ENCODE measurements around the gene GFER. TPM values are rescaled to one million over a fixed set of nuclear protein-coding genes. Genes with fewer than 3 reads are reported as not detected.
"Not testable (repeated sequence)": the region's sequence is repeated elsewhere in the genome, so short reads cannot be mapped to it uniquely, and the experiment has no call there.

The GFER gene
- total RNA-seq, 1 donor from 2014 or later, result 19.7 TPM

GRCh38 chr16:1950047-1950446 lies 33.9 kb upstream of the GFER start:
- H3K9me3 Mint-ChIP-seq (ENCODE audit: low read depth), result no peaks in the 10 kb centered on the region
- no peak overlapping the region for H3K4me3 Mint-ChIP-seq (ENCODE audit: unreplicated experiment)
- DNase-seq (ENCODE audit: low spot score), result no peak
- TF ChIP-seq CTCF (IDR thresholded peaks at IDR 0.05), result no peak
- no peaks in the 10 kb centered on the region for H3K36me3 Mint-ChIP-seq (ENCODE audit: low read depth)
- H3K27me3 Mint-ChIP-seq (ENCODE audit: low read depth), result no peaks in the 10 kb centered on the region
- no peak overlapping the region for H3K27ac Mint-ChIP-seq (ENCODE audit: unreplicated experiment)
- H3K4me1 Mint-ChIP-seq (ENCODE audit: low read depth), result no peaks in the 10 kb centered on the region

GRCh38 chr16:1950559-1950958 lies 33.4 kb upstream of the GFER start:
- no peak overlapping the region for H3K27ac Mint-ChIP-seq (ENCODE audit: unreplicated experiment)
- DNase-seq (ENCODE audit: low spot score), result no peak
- H3K4me3 Mint-ChIP-seq (ENCODE audit: unreplicated experiment), result no peak overlapping the region
- H3K27me3 Mint-ChIP-seq (ENCODE audit: low read depth), result no peaks in the 10 kb centered on the region
- H3K9me3 Mint-ChIP-seq (ENCODE audit: low read depth), result no peaks in the 10 kb centered on the region
- H3K36me3 Mint-ChIP-seq (ENCODE audit: low read depth), result no peaks in the 10 kb centered on the region
- no peak for TF ChIP-seq CTCF (IDR thresholded peaks at IDR 0.05)
- H3K4me1 Mint-ChIP-seq (ENCODE audit: low read depth), result no peaks in the 10 kb centered on the region

DNA sequence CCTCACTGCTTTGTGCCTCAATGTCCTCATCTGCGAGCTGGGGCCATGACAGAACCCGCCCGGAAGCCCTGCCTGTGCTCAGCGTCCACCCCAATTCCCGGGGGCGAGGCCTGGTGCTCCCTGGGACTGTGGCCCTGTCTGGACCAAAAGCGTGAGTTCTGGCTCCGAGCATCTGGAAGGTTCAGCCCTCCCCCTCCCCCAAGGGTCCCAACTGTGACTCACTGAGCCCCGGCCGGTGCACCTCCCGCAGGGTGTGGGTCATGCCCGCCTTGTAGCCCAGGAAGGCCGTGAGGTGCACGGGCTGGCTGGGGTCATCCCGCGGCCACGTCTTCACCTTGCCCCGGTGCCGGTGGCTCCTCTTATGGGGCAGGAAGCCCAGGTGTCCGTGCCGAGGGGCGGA lies 30.3 kb upstream of the GFER start:
- no peaks in the 10 kb centered on the region for H3K4me1 Mint-ChIP-seq (ENCODE audit: low read depth)
- peak; percentile 85 for DNase-seq (ENCODE audit: low spot score)
- H3K36me3 Mint-ChIP-seq (ENCODE audit: low read depth), result no peaks in the 10 kb centered on the region
- no peaks in the 10 kb centered on the region for H3K27me3 Mint-ChIP-seq (ENCODE audit: low read depth)
- TF ChIP-seq CTCF (IDR thresholded peaks at IDR 0.05), result no peak
- no peak overlapping the region for H3K27ac Mint-ChIP-seq (ENCODE audit: unreplicated experiment)
- H3K9me3 Mint-ChIP-seq (ENCODE audit: low read depth), result no peaks in the 10 kb centered on the region
- H3K4me3 Mint-ChIP-seq (ENCODE audit: unreplicated experiment), result no peak overlapping the region

DNA sequence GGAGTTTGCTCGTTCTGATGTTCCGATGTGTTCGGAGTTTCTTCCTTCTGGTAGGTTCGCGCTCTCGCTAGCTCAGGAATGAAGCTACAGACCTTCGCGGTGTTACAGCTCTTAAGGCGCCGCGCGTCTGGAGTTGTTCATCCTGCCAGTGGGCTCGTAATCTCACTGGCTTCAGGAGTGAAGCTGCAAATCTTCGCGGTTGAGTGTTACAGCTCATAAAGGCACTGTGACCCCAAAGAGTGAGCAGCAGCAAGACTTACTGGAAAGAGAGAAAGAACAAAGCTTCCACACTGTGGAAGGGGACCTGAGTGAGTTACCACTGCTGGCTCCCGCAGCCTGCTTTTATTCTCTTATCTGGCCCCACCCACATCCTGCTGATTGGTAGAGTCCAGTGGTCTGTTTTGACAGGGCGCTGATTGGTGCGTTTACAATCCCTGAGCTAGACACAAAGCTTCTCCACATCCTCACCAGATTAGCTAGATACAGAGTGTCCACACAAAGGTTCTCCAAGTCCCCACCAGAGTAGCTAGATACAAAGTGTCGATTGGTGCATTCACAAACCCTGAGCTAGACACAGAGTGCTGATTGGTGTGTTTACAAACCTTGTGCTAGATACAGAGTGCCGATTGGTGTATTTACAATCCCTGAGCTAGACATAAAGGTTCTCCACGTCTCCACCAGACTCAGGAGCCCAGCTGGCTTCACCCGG lies 26.4 kb upstream of the GFER start:
- not testable (repeated sequence) for H3K36me3 Mint-ChIP-seq (ENCODE audit: low read depth); H3K4me3 Mint-ChIP-seq (ENCODE audit: unreplicated experiment); H3K27ac Mint-ChIP-seq (ENCODE audit: unreplicated experiment); H3K9me3 Mint-ChIP-seq (ENCODE audit: low read depth); H3K27me3 Mint-ChIP-seq (ENCODE audit: low read depth); DNase-seq (ENCODE audit: low spot score)
- peaks cover 28% of the 10 kb centered on the region for H3K4me1 Mint-ChIP-seq (ENCODE audit: low read depth)

GRCh38 chr16:1958143-1958491 lies 25.9 kb upstream of the GFER start:
- H3K9me3 Mint-ChIP-seq (ENCODE audit: low read depth); H3K27me3 Mint-ChIP-seq (ENCODE audit: low read depth); H3K4me3 Mint-ChIP-seq (ENCODE audit: unreplicated experiment); H3K27ac Mint-ChIP-seq (ENCODE audit: unreplicated experiment); H3K36me3 Mint-ChIP-seq (ENCODE audit: low read depth): not testable (repeated sequence)
- peak; percentile 75 for DNase-seq (ENCODE audit: low spot score)
- H3K4me1 Mint-ChIP-seq (ENCODE audit: low read depth), result peaks cover 33% of the 10 kb centered on the region

DNA sequence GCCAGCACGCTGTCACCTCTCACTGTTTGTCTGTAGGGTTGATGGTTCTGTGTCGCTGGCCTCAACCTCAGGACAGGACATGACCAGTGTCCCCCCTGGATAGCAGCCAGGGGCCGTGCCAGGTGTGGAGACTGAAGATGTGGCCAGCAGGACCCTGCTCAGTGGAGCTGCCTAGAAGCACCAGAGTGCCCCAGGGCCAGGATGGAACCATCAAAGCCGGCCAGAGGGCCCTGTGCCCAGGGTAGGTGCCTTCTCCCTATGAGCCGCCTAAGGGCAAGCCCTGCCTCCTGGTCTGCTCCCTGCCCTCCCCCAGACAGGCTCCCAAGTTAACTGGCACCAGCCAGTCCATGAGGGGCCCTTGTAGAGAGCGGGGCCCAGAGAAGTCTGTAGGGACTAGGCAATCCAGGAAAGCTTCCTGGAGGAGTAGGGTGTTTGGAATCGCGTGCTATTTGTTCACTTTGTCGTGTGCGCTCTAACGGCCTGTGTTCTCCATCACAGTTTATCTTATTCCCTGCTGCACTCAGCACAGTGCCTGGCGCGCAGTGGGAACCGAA lies 25.2 kb upstream of the GFER start:
- Mint-ChIP-seq H3K4me1 (ENCODE audit: low read depth) (peaks cover 40% of the 10 kb centered on the region), H3K36me3 (ENCODE audit: low read depth) (peaks cover 12% of the 10 kb centered on the region), H3K27ac (ENCODE audit: unreplicated experiment) (peak overlapping the region; percentile 59), H3K4me3 (ENCODE audit: unreplicated experiment) (peak overlapping the region; percentile 97), H3K9me3 (ENCODE audit: low read depth) (no peaks in the 10 kb centered on the region), H3K27me3 (ENCODE audit: low read depth) (no peaks in the 10 kb centered on the region)
- no peak for TF ChIP-seq CTCF (IDR thresholded peaks at IDR 0.05)
- no peak for DNase-seq (ENCODE audit: low spot score)
